HEK293 (cell line): ENCODE measurements around the gene CPN2.

Experiments
- BCL11B ChIP-seq: fragments of 450-650 bp; formaldehyde crosslinking; IDR thresholded peaks from 2 replicates; pipeline ENCODE4 v1.5.1; 2016; ENCODE audit warnings: low read depth, missing biosample characterization, missing genetic modification characterization
- BCL6B ChIP-seq: fragments of 450-650 bp; formaldehyde crosslinking; IDR thresholded peaks from 2 replicates; pipeline ENCODE4 v1.5.1; 2017; ENCODE audit warnings: missing biosample characterization, missing genetic modification characterization
- GFI1B ChIP-seq: fragments of 450-650 bp; formaldehyde crosslinking; IDR thresholded peaks from 2 replicates; pipeline ENCODE4 v1.5.1; 2016; ENCODE audit warnings: missing biosample characterization, missing genetic modification characterization
- KLF10 ChIP-seq: fragments of 450-650 bp; IDR thresholded peaks from 2 replicates; pipeline ENCODE4 v1.5.1; 2018; ENCODE audit warnings: missing biosample characterization, mild to moderate bottlenecking, missing genetic modification characterization
- KLF7 ChIP-seq: fragments of 450-650 bp; formaldehyde crosslinking; IDR thresholded peaks from 2 replicates; pipeline ENCODE4 v1.5.1; 2016; ENCODE audit warnings: missing biosample characterization, missing genetic modification characterization, borderline replicate concordance
- KLF9 ChIP-seq: fragments of 450-650 bp; formaldehyde crosslinking; IDR thresholded peaks from 2 replicates; pipeline ENCODE4 v1.5.1; 2016; ENCODE audit warnings: missing biosample characterization, missing genetic modification characterization, low read depth
- ZFHX2 ChIP-seq: fragments of 450-650 bp; formaldehyde crosslinking; conservative IDR thresholded peaks from 2 replicates; pipeline ENCODE4 v1.5.1; 2016; ENCODE audit warnings: missing biosample characterization, missing genetic modification characterization
- ZFP37 ChIP-seq: fragments of 450-650 bp; formaldehyde crosslinking; IDR thresholded peaks from 2 replicates; pipeline ENCODE4 v1.5.1; 2016; ENCODE audit warnings: missing biosample characterization, missing genetic modification characterization
- ZNF132 ChIP-seq: fragments of 450-650 bp; formaldehyde crosslinking; IDR thresholded peaks from 2 replicates; pipeline ENCODE4 v1.5.1; 2017; ENCODE audit warnings: missing biosample characterization, missing genetic modification characterization, borderline replicate concordance
- ZNF19 ChIP-seq: fragments of 450-650 bp; formaldehyde crosslinking; IDR thresholded peaks from 2 replicates; pipeline ENCODE4; 2016; ENCODE audit warnings: missing biosample characterization, missing genetic modification characterization, low read depth
- ZNF266 ChIP-seq: fragments of 450-650 bp; formaldehyde crosslinking; IDR thresholded peaks from 2 replicates; pipeline ENCODE4 v1.5.1; 2016; ENCODE audit warnings: missing biosample characterization, missing genetic modification characterization, low read depth
- ZNF292 ChIP-seq: fragments of 450-650 bp; formaldehyde crosslinking; IDR thresholded peaks from 2 replicates; pipeline ENCODE4 v1.5.1; 2016; ENCODE audit warnings: low read depth, missing biosample characterization, missing genetic modification characterization, borderline replicate concordance
- ZNF302 ChIP-seq: fragments of 450-650 bp; formaldehyde crosslinking; IDR thresholded peaks from 2 replicates; pipeline ENCODE4 v1.5.1; 2016; ENCODE audit warnings: missing biosample characterization, missing genetic modification characterization, low read depth
- ZNF311 ChIP-seq: fragments of 450-650 bp; formaldehyde crosslinking; IDR thresholded peaks from 2 replicates; pipeline ENCODE4 v1.5.1; 2017; ENCODE audit warnings: missing biosample characterization, missing genetic modification characterization, borderline replicate concordance
- ZNF354C ChIP-seq: fragments of 450-650 bp; formaldehyde crosslinking; IDR thresholded peaks from 2 replicates; pipeline ENCODE4 v1.5.1; 2016; ENCODE audit warnings: missing biosample characterization, missing genetic modification characterization, low read depth, borderline replicate concordance
- ZNF362 ChIP-seq: fragments of 450-650 bp; formaldehyde crosslinking; IDR thresholded peaks from 2 replicates; pipeline ENCODE4 v1.5.1; 2016; ENCODE audit warnings: missing biosample characterization, missing genetic modification characterization
- ZNF398 ChIP-seq: fragments of 450-650 bp; formaldehyde crosslinking; IDR thresholded peaks from 2 replicates; pipeline ENCODE4 v1.5.1; 2017; ENCODE audit warnings: missing biosample characterization, missing genetic modification characterization
- ZNF473 ChIP-seq: fragments of 450-650 bp; formaldehyde crosslinking; IDR thresholded peaks from 2 replicates; pipeline ENCODE4 v1.5.1; 2017; ENCODE audit warnings: missing biosample characterization, missing genetic modification characterization
- ZNF521 ChIP-seq: fragments of 450-650 bp; formaldehyde crosslinking; IDR thresholded peaks from 2 replicates; pipeline ENCODE4 v1.5.1; 2017; ENCODE audit warnings: missing biosample characterization, mild to moderate bottlenecking, missing genetic modification characterization
- ZNF529 ChIP-seq: fragments of 450-650 bp; formaldehyde crosslinking; IDR thresholded peaks from 2 replicates; pipeline ENCODE4 v1.5.1; 2017; ENCODE audit warnings: missing genetic modification characterization, missing biosample characterization; ENCODE audit not compliant: insufficient replicate concordance
- ZNF785 ChIP-seq: fragments of 450-650 bp; formaldehyde crosslinking; IDR thresholded peaks from 2 replicates; pipeline ENCODE4 v1.5.1; 2016; ENCODE audit warnings: missing biosample characterization, missing genetic modification characterization
- ZNF792 ChIP-seq: fragments of 450-650 bp; formaldehyde crosslinking; IDR thresholded peaks from 2 replicates; pipeline ENCODE4 v1.5.1; 2016; ENCODE audit warnings: missing biosample characterization, missing genetic modification characterization
- TF ChIP-seq, protein P1 (sequence below): fragments of 450-650 bp; formaldehyde crosslinking; IDR thresholded peaks from 2 replicates; pipeline ENCODE4; 2016; ENCODE audit warnings: missing biosample characterization, missing genetic modification characterization
- TF ChIP-seq, protein P2 (sequence below): fragments of 450-650 bp; formaldehyde crosslinking; IDR thresholded peaks from 2 replicates; pipeline ENCODE4 v1.5.1; 2016; ENCODE audit warnings: missing biosample characterization, missing genetic modification characterization
- TF ChIP-seq, protein P3 (sequence below): fragments of 450-650 bp; formaldehyde crosslinking; IDR thresholded peaks from 2 replicates; pipeline ENCODE4 v1.5.1; 2016; ENCODE audit warnings: missing biosample characterization, missing genetic modification characterization
- TF ChIP-seq, protein P4 (sequence below): fragments of 450-650 bp; formaldehyde crosslinking; IDR thresholded peaks from 2 replicates; pipeline ENCODE4 v1.5.1; 2017; ENCODE audit warnings: missing biosample characterization, missing genetic modification characterization
- TF ChIP-seq, protein P5 (sequence below): fragments of 450-650 bp; formaldehyde crosslinking; IDR thresholded peaks from 2 replicates; pipeline ENCODE4 v1.5.1; 2016; ENCODE audit warnings: missing biosample characterization, missing genetic modification characterization

CPN2 gene

DNA sequence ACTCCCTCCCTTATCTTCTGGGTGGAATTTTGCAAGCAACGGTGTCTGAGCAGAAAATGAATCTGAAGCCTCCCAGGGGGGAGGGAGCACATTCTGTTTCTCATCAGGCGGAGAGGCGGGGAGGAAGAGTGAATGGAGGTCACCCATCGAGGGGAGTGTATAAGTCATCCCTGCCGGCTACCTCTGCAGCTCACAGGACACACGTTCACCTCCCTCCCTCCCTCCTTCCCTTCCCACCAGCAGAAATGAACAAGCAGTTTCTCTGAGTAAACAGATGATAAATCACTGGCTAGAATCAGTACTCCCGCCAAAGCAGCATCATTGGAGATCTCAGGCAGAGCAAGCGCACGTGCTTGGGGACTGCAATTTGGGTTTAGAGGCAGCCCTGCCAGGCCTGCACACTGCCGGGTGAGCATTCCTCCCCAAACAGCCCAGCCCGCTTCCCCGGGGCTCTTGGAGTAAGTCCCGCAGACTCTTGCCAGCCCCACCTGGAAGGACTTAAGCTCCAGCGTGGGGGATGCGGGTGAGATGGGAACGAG is 38.3 kb downstream of the CPN2 start (continued):
- no peak for TF ChIP-seq ZNF354C (tag by site-specific recombination)
- no peak for TF ChIP-seq KLF10 (tag by site-specific recombination)
- no peak for TF ChIP-seq ZNF473 (tag by site-specific recombination)
- TF ChIP-seq ZNF398 (tag by site-specific recombination) = peak; percentile 74
- TF ChIP-seq, protein P1, sequence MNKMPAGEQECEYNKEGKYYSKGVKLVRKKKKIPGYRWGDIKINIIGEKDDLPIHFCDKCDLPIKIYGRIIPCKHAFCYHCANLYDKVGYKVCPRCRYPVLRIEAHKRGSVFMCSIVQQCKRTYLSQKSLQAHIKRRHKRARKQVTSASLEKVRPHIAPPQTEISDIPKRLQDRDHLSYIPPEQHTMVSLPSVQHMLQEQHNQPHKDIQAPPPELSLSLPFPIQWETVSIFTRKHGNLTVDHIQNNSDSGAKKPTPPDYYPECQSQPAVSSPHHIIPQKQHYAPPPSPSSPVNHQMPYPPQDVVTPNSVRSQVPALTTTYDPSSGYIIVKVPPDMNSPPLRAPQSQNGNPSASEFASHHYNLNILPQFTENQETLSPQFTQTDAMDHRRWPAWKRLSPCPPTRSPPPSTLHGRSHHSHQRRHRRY (tag by site-specific recombination) = no peak
- no peak for TF ChIP-seq ZNF311 (tag by site-specific recombination)
- TF ChIP-seq, protein P2, sequence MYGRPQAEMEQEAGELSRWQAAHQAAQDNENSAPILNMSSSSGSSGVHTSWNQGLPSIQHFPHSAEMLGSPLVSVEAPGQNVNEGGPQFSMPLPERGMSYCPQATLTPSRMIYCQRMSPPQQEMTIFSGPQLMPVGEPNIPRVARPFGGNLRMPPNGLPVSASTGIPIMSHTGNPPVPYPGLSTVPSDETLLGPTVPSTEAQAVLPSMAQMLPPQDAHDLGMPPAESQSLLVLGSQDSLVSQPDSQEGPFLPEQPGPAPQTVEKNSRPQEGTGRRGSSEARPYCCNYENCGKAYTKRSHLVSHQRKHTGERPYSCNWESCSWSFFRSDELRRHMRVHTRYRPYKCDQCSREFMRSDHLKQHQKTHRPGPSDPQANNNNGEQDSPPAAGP (tag by site-specific recombination) = peak; percentile 97
- no peak for TF ChIP-seq ZFHX2
- TF ChIP-seq BCL6B (tag by site-specific recombination) = no peak
- TF ChIP-seq KLF7 (tag by site-specific recombination) = no peak
- TF ChIP-seq KLF9 (tag by site-specific recombination) = no peak
- TF ChIP-seq ZNF792 (tag by site-specific recombination) = no peak
- TF ChIP-seq, protein P3, sequence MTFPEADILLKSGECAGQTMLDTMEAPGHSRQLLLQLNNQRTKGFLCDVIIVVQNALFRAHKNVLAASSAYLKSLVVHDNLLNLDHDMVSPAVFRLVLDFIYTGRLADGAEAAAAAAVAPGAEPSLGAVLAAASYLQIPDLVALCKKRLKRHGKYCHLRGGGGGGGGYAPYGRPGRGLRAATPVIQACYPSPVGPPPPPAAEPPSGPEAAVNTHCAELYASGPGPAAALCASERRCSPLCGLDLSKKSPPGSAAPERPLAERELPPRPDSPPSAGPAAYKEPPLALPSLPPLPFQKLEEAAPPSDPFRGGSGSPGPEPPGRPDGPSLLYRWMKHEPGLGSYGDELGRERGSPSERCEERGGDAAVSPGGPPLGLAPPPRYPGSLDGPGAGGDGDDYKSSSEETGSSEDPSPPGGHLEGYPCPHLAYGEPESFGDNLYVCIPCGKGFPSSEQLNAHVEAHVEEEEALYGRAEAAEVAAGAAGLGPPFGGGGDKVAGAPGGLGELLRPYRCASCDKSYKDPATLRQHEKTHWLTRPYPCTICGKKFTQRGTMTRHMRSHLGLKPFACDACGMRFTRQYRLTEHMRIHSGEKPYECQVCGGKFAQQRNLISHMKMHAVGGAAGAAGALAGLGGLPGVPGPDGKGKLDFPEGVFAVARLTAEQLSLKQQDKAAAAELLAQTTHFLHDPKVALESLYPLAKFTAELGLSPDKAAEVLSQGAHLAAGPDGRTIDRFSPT = no peak
- TF ChIP-seq, protein P4, sequence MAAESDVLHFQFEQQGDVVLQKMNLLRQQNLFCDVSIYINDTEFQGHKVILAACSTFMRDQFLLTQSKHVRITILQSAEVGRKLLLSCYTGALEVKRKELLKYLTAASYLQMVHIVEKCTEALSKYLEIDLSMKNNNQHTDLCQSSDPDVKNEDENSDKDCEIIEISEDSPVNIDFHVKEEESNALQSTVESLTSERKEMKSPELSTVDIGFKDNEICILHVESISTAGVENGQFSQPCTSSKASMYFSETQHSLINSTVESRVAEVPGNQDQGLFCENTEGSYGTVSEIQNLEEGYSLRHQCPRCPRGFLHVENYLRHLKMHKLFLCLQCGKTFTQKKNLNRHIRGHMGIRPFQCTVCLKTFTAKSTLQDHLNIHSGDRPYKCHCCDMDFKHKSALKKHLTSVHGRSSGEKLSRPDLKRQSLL = no peak
- no peak for TF ChIP-seq ZNF521 (tag by site-specific recombination)
- TF ChIP-seq ZNF132 (tag by site-specific recombination) = no peak
- TF ChIP-seq GFI1B = no peak
- TF ChIP-seq ZNF785 (tag by site-specific recombination) = no peak
- TF ChIP-seq ZNF19 (tag by site-specific recombination) = no peak
- no peak for TF ChIP-seq ZNF529 (tag by site-specific recombination)
- no peak for TF ChIP-seq ZNF302 (tag by site-specific recombination)
- no peak for TF ChIP-seq ZNF266 (tag by site-specific recombination)
- TF ChIP-seq BCL11B (tag by site-specific recombination) = no peak
- TF ChIP-seq ZNF292 (tag by site-specific recombination) = no peak
- no peak for TF ChIP-seq ZFP37 (tag by site-specific recombination)
- TF ChIP-seq ZNF362 = no peak
- TF ChIP-seq, protein P5, sequence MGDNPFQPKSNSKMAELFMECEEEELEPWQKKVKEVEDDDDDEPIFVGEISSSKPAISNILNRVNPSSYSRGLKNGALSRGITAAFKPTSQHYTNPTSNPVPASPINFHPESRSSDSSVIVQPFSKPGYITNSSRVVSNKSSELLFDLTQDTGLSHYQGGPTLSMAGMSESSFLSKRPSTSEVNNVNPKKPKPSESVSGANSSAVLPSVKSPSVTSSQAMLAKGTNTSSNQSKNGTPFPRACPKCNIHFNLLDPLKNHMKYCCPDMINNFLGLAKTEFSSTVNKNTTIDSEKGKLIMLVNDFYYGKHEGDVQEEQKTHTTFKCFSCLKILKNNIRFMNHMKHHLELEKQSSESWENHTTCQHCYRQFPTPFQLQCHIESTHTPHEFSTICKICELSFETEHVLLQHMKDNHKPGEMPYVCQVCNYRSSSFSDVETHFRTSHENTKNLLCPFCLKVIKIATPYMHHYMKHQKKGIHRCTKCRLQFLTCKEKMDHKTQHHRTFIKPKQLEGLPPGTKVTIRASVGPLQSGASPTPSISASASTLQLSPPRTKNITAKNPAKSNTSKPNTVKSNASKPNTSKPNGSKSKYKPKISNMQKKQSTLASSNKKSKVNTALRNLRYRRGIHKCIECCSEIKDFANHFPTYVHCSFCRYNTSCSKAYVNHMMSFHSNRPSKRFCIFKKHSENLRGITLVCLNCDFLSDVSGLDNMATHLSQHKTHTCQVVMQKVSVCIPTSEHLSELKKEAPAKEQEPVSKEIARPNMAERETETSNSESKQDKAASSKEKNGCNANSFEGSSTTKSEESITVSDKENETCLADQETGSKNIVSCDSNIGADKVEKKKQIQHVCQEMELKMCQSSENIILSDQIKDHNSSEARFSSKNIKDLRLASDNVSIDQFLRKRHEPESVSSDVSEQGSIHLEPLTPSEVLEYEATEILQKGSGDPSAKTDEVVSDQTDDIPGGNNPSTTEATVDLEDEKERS (tag by site-specific recombination) = no peak
